SK-MEL-5 (cell line): Measurements from ENCODE around the gene ZBTB17. TPM values are rescaled to one million over a fixed set of nuclear protein-coding genes. Genes with fewer than 3 reads are reported as not detected.

ENCODE experiments used
- DNase-seq: peaks from one replicate; pipeline ENCODE4 v3.0.0-alpha.2; 2016; ENCODE audit warnings: low read depth, low spot score
- in situ Hi-C: cut with HindIII; loops from 2 replicates; pipeline ENCODE4 v1.10.0; 2016; ENCODE audit warnings: low sequenced_read_pairs, high pct_unique_total_duplicates, low pct_unique_long_range_greater_than_20kb
- total RNA-seq: library from RNA; depleted of rRNA; stranded (reverse); fragments of >200 nt; shearing (Covaris generic); gene quantifications from 2 replicates; pipeline ENCODE4 v1.2.3, GENCODE V29; 2014

ZBTB17 gene
- total RNA-seq, 1 experiment from 2014 or later = 35.5 TPM

- no peak for DNase-seq
- in situ Hi-C loops = no loop called here
Observed at GRCh38 chr1:15944308-15945010, 31.4 kb downstream of the ZBTB17 start.

DNA sequence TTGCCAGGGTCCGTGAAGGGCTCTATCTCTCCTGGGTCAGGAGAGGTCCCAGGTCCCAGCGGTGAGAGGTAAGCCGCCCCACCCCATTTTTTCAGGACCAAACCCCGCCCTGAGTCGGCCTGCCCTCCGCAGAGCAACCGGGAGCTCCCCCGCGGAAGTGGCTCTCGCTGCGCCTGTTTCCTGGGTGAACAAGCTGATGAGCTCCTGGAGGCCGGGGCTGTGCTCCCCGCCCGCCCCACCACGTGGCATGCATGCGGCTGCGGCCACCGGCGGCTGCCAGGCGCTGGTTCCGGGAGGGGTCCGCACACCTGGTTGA, 32.0 kb downstream of the ZBTB17 start:
- in situ Hi-C loops = no loop called here
- no peak for DNase-seq

GRCh38 chr1:15943328-15943991, 32.4 kb downstream of the ZBTB17 start:
- in situ Hi-C loops = no loop called here

DNA sequence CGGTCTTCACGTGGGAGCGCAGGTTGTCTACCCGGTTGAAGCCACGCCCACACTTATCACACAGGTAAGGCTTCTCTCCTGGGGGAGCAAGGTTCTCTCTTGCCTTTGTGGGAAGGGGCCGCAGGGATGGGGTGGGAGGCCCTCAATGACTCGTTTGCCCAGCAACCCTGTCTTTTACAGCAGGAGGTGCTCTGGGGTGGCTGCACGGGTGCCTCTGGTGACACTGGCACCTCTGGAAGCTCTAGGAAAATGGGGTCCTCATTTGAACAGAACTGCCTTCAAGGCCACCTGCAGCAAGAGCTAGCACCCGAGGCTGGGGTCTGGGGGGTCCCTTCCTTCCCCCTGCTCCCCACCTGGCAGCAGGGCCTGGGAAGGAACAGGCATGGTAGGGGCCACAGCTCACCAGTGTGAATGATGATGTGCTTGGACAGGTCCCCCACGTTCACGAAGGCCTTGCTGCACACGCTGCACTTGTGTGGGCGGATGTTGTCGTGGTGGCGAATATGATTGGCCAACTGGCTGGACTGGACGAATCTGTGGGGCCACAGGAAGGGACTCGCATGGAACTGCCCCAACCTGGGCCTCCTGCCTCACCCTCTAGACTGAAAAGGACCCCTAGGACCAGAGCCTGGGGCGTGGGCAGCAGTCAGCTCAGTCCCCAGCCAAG, 33.1 kb downstream of the ZBTB17 start:
- DNase-seq = no peak
- in situ Hi-C loops = no loop called here

More at GRCh38 chr1:15943328-15943991, 32.4 kb downstream of the ZBTB17 start:
- DNase-seq = no peak

GRCh38 chr1:15941899-15942660, 33.8 kb downstream of the ZBTB17 start:
- DNase-seq = no peak
- in situ Hi-C loops = no loop called here

GRCh38 chr1:15941044-15941840, 34.7 kb downstream of the ZBTB17 start:
- no peak for DNase-seq
- in situ Hi-C loops = no loop called here

- no peak for DNase-seq
- in situ Hi-C loops = no loop called here
Observed at GRCh38 chr1:15940110-15941043, 35.5 kb downstream of the ZBTB17 start.

GRCh38 chr1:15939181-15940109, 36.5 kb downstream of the ZBTB17 start:
- in situ Hi-C loops = no loop called here

GRCh38 chr1:15938628-15939161, 37.2 kb downstream of the ZBTB17 start:
- in situ Hi-C loops = no loop called here

More at GRCh38 chr1:15939181-15940109, 36.5 kb downstream of the ZBTB17 start:
- DNase-seq = no peak

DNA sequence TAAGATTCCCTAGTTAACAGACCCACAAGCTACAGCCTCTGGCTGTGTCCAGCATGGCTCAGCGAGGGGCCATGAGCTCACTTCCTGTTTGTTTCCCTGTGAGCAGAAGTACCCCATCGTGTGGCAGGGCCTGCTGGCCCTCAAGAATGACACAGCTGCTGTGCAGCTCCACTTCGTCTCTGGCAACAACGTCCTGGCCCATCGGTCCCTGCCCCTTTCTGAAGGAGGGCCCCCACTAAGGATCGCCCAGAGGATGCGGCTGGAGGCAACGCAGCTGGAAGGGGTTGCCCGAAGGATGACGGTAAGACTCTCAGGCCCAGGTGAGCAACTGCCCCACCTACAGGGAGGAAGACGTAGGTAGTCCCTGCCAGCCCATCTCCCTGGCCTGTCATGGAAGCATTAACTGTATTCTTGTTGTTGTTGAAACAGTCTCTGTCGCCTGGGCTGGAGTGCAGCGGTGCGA, 38.2 kb downstream of the ZBTB17 start:
- no peak for DNase-seq
- in situ Hi-C loops = no loop called here

More at GRCh38 chr1:15938628-15939161, 37.2 kb downstream of the ZBTB17 start:
- no peak for DNase-seq

DNA sequence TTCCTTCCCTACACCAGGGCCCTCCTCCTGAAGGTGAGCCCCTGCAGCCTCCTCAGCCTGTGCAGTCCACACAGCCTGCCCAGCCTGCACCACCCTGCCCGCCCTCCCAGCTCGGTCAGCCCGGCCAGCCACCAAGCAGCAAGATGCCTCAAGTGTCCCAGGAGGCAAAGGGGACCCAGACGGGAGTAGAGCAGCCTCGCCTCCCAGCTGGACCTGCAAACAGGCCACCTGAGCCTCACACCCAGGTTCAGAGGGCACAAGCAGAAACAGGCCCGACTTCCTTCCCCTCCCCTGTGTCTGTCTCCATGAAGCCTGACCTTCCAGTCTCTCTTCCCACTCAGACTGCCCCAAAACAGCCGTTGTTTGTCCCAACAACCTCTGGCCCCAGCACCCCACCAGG, 38.8 kb downstream of the ZBTB17 start:
- no peak for DNase-seq
- in situ Hi-C loops = no loop called here

DNA sequence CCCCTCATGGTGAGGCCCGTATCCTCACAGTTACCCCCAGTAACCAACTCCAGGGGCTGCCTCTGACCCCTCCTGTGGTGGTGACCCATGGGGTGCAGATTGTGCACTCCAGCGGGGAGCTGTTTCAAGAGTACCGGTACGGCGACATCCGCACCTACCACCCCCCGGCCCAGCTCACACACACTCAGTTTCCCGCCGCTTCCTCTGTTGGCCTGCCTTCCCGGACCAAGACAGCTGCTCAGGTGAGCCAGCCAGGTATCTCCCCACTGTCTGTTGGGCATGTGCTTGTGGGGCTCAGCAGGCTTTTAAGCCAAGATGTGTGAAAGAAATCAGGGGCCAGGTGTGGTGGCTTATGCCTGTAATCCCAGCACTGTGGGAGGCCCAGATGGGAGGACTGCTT, 39.9 kb downstream of the ZBTB17 start:
- no peak for DNase-seq
- in situ Hi-C loops = no loop called here

- no peak for DNase-seq
- in situ Hi-C loops = no loop called here
Observed at GRCh38 chr1:15935056-15935950, 40.6 kb downstream of the ZBTB17 start.
